ENCODE measurements around the gene CCL4L2. TPM values are rescaled to one million over a fixed set of nuclear protein-coding genes. Genes with fewer than 3 reads are reported as not detected.

CCL4L2 gene
- total RNA-seq, 1 experiment from 2014 or later: not detected

- CTCF ChIA-PET: no interaction called here
These were observed 7.5 kb upstream of the CCL4L2 start for GRCh38 chr17:36203335-36203734.

GRCh38 chr17:36204724-36205500 is 6.0 kb upstream of the CCL4L2 start:
- POLR2A ChIA-PET: no interaction called here

More at GRCh38 chr17:36203335-36203734, 7.5 kb upstream of the CCL4L2 start:
- Histone ChIP-seq H3K27me3 (ENCODE audit: control insufficient read depth, insufficient read depth, low read length) (no peaks in the 10 kb centered on the region; the same call in 1 of the 2 replicates), H3K9me3 (ENCODE audit: control insufficient read depth, insufficient read depth, low read depth, low read length) (no peaks in the 10 kb centered on the region), H3K36me3 (ENCODE audit: control insufficient read depth, insufficient read depth, low read length) (no peaks in the 10 kb centered on the region), H3K4me3 (ENCODE audit: low read depth in 2 of 2, low read length in 2 of 2) (no peak overlapping the region), H3K4me1 (ENCODE audit: control insufficient read depth, insufficient read depth, low read length) (no peaks in the 10 kb centered on the region), H3K27ac (ENCODE audit: low read length) (no peak overlapping the region)
- intact Hi-C loops (cut with micrococcal nuclease; ENCODE audit: unreplicated experiment) (no loop called here), in situ Hi-C loops (cut with HindIII; ENCODE audit: low pct_unique_long_range_greater_than_20kb, low sequenced_read_pairs) (no loop called here)
- POLR2A ChIA-PET: no interaction called here
- ATAC-seq: no peak
- BruUV-seq (replicated peaks): no TSS peak
- no peak for DNase-seq (ENCODE audit: low read depth, low spot score)
- TF ChIP-seq CTCF (IDR thresholded peaks at IDR 0.05): no peak
- no peak for TF ChIP-seq SIN3A (IDR thresholded peaks at IDR 0.05; ENCODE audit: borderline replicate concordance, insufficient read depth, low read depth, low read length)
- no peak for TF ChIP-seq TCF7L2 (IDR thresholded peaks at IDR 0.05; ENCODE audit: low read depth, low read length)

More at GRCh38 chr17:36204724-36205500, 6.0 kb upstream of the CCL4L2 start:
- intact Hi-C loops (cut with micrococcal nuclease; ENCODE audit: unreplicated experiment): no loop called here
- ATAC-seq (no peak), DNase-seq (ENCODE audit: low read depth, low spot score) (no peak)
- no peaks in the 10 kb centered on the region for H3K9me3 ChIP-seq (ENCODE audit: control insufficient read depth, insufficient read depth, low read depth, low read length)
- H3K36me3 ChIP-seq (ENCODE audit: control insufficient read depth, insufficient read depth, low read length): no peaks in the 10 kb centered on the region
- BruUV-seq (replicated peaks): no TSS peak
- no peak overlapping the region for H3K4me3 ChIP-seq (ENCODE audit: low read depth in 2 of 2, low read length in 2 of 2)
- in situ Hi-C loops (cut with HindIII; ENCODE audit: low pct_unique_long_range_greater_than_20kb, low sequenced_read_pairs): no loop called here
- TF ChIP-seq CTCF (IDR thresholded peaks at IDR 0.05) (no peak), REST (IDR thresholded peaks at IDR 0.05; ENCODE audit: insufficient read depth in 1 of 2, low read depth in 2 of 2, low read length in 1 of 2) (no peak), SIN3A (IDR thresholded peaks at IDR 0.05; ENCODE audit: borderline replicate concordance, insufficient read depth, low read depth, low read length) (no peak), POLR2AphosphoS5 (IDR thresholded peaks at IDR 0.05; ENCODE audit: low read depth, low read length) (no peak)
- no peak overlapping the region for H3K27ac ChIP-seq (ENCODE audit: low read length)
- H3K4me1 ChIP-seq (ENCODE audit: control insufficient read depth, insufficient read depth, low read length): no peaks in the 10 kb centered on the region
- H3K27me3 ChIP-seq (ENCODE audit: control insufficient read depth, insufficient read depth, low read length): no peaks in the 10 kb centered on the region; the same call in 1 of the 2 replicates
- CTCF ChIA-PET: no interaction called here

All from Panc1 (cell line).